HCT116 (cell line): ENCODE data around the gene RAP1GAP2. TPM values are rescaled to one million over a fixed set of nuclear protein-coding genes. Genes with fewer than 3 reads are reported as not detected.

Experiments used
- ATAC-seq: fragments of 200-7000 bp; cut with Tn5 transposase; 2 replicates; pipeline ENCODE4 v1.9.1; 2020; ENCODE audit warnings: mild to moderate bottlenecking, moderate library complexity
- BruUV-seq: library from RNA; stranded (reverse); fragments of 400-500 nt; replicated peaks from 2 replicates; lab custom pipeline; 2021; lab: Mats Ljungman, UMichigan
- CTCF ChIA-PET: fragments of 300-600 bp; sonication (Branson Sonifier 250); formaldehyde crosslinking; loops from one replicate; lab custom pipeline; 2021; ENCODE audit warnings: antibody characterized with exemption; lab: Charles Lee
- POLR2A ChIA-PET: fragments of 300-600, 350-600 bp; sonication (Branson Sonifier 250); formaldehyde crosslinking; loops from one replicate; lab custom pipeline; 2021; ENCODE audit warnings: antibody characterized with exemption; lab: Charles Lee
- RAD21 ChIA-PET, 2 experiments: fragments of 300-600 bp; sonication (Branson Sonifier 250); formaldehyde crosslinking; loops; one replicate each; lab custom pipeline; 2023; ENCODE audit warnings: low total read pairs in 2 of 2; ENCODE audit not compliant: uncharacterized antibody in 2 of 2, unreplicated experiment in 2 of 2, low non-redundant PET in 1 of 2; lab: Charles Lee
- DNase-seq: peaks from one replicate; pipeline ENCODE4 v3.0.0-alpha.2; 2010; ENCODE audit warnings: low read depth, low spot score
- H2AFZ ChIP-seq: fragments of 200-600 bp; shearing (Covaris generic), sonication (generic); 2 replicates; pipeline ENCODE4 v1.6.1; 2017; ENCODE audit warnings: low read depth, mixed run types, mixed read lengths, antibody characterized with exemption, low read length; ENCODE audit not compliant: poor library complexity, severe bottlenecking
- H3K27ac ChIP-seq: 2 replicates; pipeline ENCODE4 v1.5.1; 2012; ENCODE audit warnings: low read depth, low read length
- H3K27me3 ChIP-seq: fragments of 200-600 bp; sonication (generic); 2 replicates; pipeline ENCODE4 v1.6.1; 2016; ENCODE audit warnings: mixed run types, low read length, mixed read lengths; ENCODE audit not compliant: insufficient read depth
- H3K36me3 ChIP-seq, 2 experiments: fragments of 200-500 bp in 1 of 2; fragments of 200-600 bp in 1 of 2; sonication (Bioruptor generic) in 1 of 2; sonication (generic) in 1 of 2; 2 replicates each; pipeline versions ENCODE4 v1.5.1 to v1.6.1; 2014 to 2016; ENCODE audit warnings: low read length in 2 of 2, inconsistent platforms in 1 of 2, mixed read lengths in 1 of 2, mixed run types in 1 of 2; ENCODE audit not compliant: insufficient read depth in 2 of 2, control insufficient read depth in 1 of 2
- H3K4me1 ChIP-seq, 2 experiments: fragments of 200-600 bp in 1 of 2; sonication (generic) in 1 of 2; 2 replicates each; pipeline versions ENCODE4 v1.5.1 to v1.6.1; 2012 to 2017; ENCODE audit warnings: low read length in 2 of 2, inconsistent platforms in 1 of 2, mild to moderate bottlenecking in 1 of 2, mixed read lengths in 1 of 2, mixed run types in 1 of 2, moderate library complexity in 1 of 2; ENCODE audit not compliant: insufficient read depth in 2 of 2, control insufficient read depth in 1 of 2
- H3K4me2 ChIP-seq: fragments of 200-600 bp; sonication (generic); 2 replicates; pipeline ENCODE4 v1.6.1; 2017; ENCODE audit warnings: mixed run types, low read length, mixed read lengths
- H3K4me3 ChIP-seq, 2 experiments: fragments of 200-600 bp in 1 of 2; sonication (generic) in 1 of 2; replicated peaks in 1 of 2; 2 replicates each; pipeline ENCODE4 v1.5.1; 2011 to 2016; ENCODE audit warnings: low read length in 2 of 2, control low read depth in 1 of 2, low read depth in 1 of 2, mild to moderate bottlenecking in 1 of 2, mixed read lengths in 1 of 2, mixed run types in 1 of 2
- H3K79me2 ChIP-seq: fragments of 200-600 bp; sonication (generic); 2 replicates; pipeline ENCODE4 v1.6.1; 2017; ENCODE audit warnings: mild to moderate bottlenecking, mixed run types, low read length, moderate library complexity, mixed read lengths; ENCODE audit not compliant: insufficient read depth
- H3K9ac ChIP-seq: fragments of 200-600 bp; sonication (generic); 2 replicates; pipeline ENCODE4 v1.6.1; 2016; ENCODE audit warnings: low read length, mixed read lengths
- H3K9me2 ChIP-seq: fragments of 200-600 bp; sonication (generic), shearing (Covaris generic); 2 replicates; pipeline ENCODE4 v1.6.1; 2017; ENCODE audit warnings: mixed run types, mild to moderate bottlenecking, moderate library complexity; ENCODE audit not compliant: insufficient read depth
- H3K9me3 ChIP-seq, 2 experiments: fragments of 200-500 bp in 1 of 2; fragments of 200-600 bp in 1 of 2; sonication (Bioruptor generic) in 1 of 2; sonication (generic) in 1 of 2; 2 replicates each; pipeline ENCODE4 v1.6.1; 2014 to 2017; ENCODE audit warnings: low read length in 2 of 2, mixed read lengths in 2 of 2, inconsistent platforms in 1 of 2, low read depth in 1 of 2, mild to moderate bottlenecking in 1 of 2, mixed run types in 1 of 2, moderate library complexity in 1 of 2; ENCODE audit not compliant: control insufficient read depth in 1 of 2, insufficient read depth in 1 of 2
- H4K20me1 ChIP-seq: fragments of 200-600 bp; sonication (generic), shearing (Covaris generic); 2 replicates; pipeline ENCODE4 v1.6.1; 2017; ENCODE audit warnings: mixed run types, mild to moderate bottlenecking, moderate library complexity; ENCODE audit not compliant: insufficient read depth
- CEBPB ChIP-seq: IDR thresholded peaks from 2 replicates; pipeline ENCODE4 v1.6.1; 2012; ENCODE audit warnings: low read depth
- CTCF ChIP-seq, 3 experiments: fragments of 200-600 bp in 1 of 3; sonication (generic) in 1 of 3; IDR thresholded peaks in 2 of 3; conservative IDR thresholded peaks in 1 of 3; 2 replicates each; pipeline ENCODE4 v1.5.1; 2012 to 2017; ENCODE audit warnings: low read depth in 2 of 3, low read length in 2 of 3, antibody characterized with exemption in 1 of 3, borderline replicate concordance in 1 of 3, control low read depth in 1 of 3, mild to moderate bottlenecking in 1 of 3, mixed read lengths in 1 of 3, mixed run types in 1 of 3, moderate library complexity in 1 of 3; ENCODE audit not compliant: insufficient read depth in 1 of 3
- EGR1 ChIP-seq: IDR thresholded peaks from 2 replicates; pipeline ENCODE4 v1.6.1; 2012; ENCODE audit warnings: low read depth
- ELF1 ChIP-seq: IDR thresholded peaks from 2 replicates; pipeline ENCODE4 v1.6.1; 2012; ENCODE audit warnings: low read depth, borderline replicate concordance
- EZH2phosphoT487 ChIP-seq: fragments of 200-600 bp; IDR thresholded peaks from 2 replicates; pipeline ENCODE4 v1.6.1; 2018; ENCODE audit warnings: antibody characterized with exemption, borderline replicate concordance
- FOSL1 ChIP-seq: IDR thresholded peaks from 2 replicates; pipeline ENCODE4 v1.6.1; 2012; ENCODE audit warnings: low read depth
- JUND ChIP-seq: IDR thresholded peaks from 2 replicates; pipeline ENCODE4 v1.6.1; 2012
- POLR2A ChIP-seq: IDR thresholded peaks from 2 replicates; pipeline ENCODE4 v1.7.0; 2011; ENCODE audit warnings: borderline replicate concordance; ENCODE audit not compliant: insufficient read depth, insufficient read length; ENCODE audit errors: extremely low read depth
- POLR2AphosphoS5 ChIP-seq: IDR thresholded peaks from 2 replicates; pipeline ENCODE4 v1.6.1; 2011; ENCODE audit warnings: mild to moderate bottlenecking, low read depth, low read length, moderate library complexity
- RAD21 ChIP-seq: IDR thresholded peaks from 2 replicates; pipeline ENCODE4 v1.6.1; 2012; ENCODE audit warnings: low read depth, mild to moderate bottlenecking
- REST ChIP-seq: IDR thresholded peaks from 2 replicates; pipeline ENCODE4 v1.6.1; 2012; ENCODE audit warnings: low read depth
- SIN3A ChIP-seq: IDR thresholded peaks from 2 replicates; pipeline ENCODE4 v1.6.1; 2012; ENCODE audit warnings: low read depth
- SP1 ChIP-seq: IDR thresholded peaks from 2 replicates; pipeline ENCODE4 v1.6.1; 2012; ENCODE audit warnings: low read depth
- SRF ChIP-seq: IDR thresholded peaks from 2 replicates; pipeline ENCODE4 v1.6.1; 2012; ENCODE audit warnings: low read depth
- TCF7L2 ChIP-seq: IDR thresholded peaks from 2 replicates; pipeline ENCODE4 v1.7.0; 2011; ENCODE audit warnings: borderline replicate concordance, inconsistent platforms; ENCODE audit not compliant: insufficient read depth, insufficient read length; ENCODE audit errors: extremely low read depth
- YY1 ChIP-seq: IDR thresholded peaks from 2 replicates; pipeline ENCODE4 v1.6.1; 2011; ENCODE audit warnings: low read length, low read depth, moderate library complexity, mild to moderate bottlenecking; ENCODE audit not compliant: insufficient replicate concordance; ENCODE audit errors: extremely low read depth
- ZBTB33 ChIP-seq: IDR thresholded peaks from 2 replicates; pipeline ENCODE4 v1.6.1; 2011; ENCODE audit warnings: mild to moderate bottlenecking, low read length, moderate library complexity; ENCODE audit not compliant: insufficient replicate concordance; ENCODE audit errors: extremely low read depth
- ZNF274 ChIP-seq: fragments of 200-500 bp; sonication (Bioruptor generic); IDR thresholded peaks from 2 replicates; pipeline ENCODE4 v1.6.1; 2014; ENCODE audit warnings: mild to moderate bottlenecking, low read depth, low read length, inconsistent platforms
- intact Hi-C: fragments of 100-400 bp; cut with micrococcal nuclease; formaldehyde crosslinking; loops from 2 replicates; pipeline ENCODE4 v1.10.0; 2022
- total RNA-seq: library from RNA; stranded (reverse); gene quantifications from one replicate; pipeline ENCODE4 v1.2.1, GENCODE V29; 2021; ENCODE audit not compliant: unreplicated experiment

Gene RAP1GAP2
- total RNA-seq, 1 experiment from 2014 or later, result 54.6 TPM

- Histone ChIP-seq H3K79me2 (no peaks in the 10 kb centered on the region), H3K27ac (no peak overlapping the region), H3K36me3 (no peaks in the 10 kb centered on the region), H3K9me2 (no peaks in the 10 kb centered on the region), H2AFZ (no peak overlapping the region), H3K9ac (no peak overlapping the region), H3K9me3 (no peaks in the 10 kb centered on the region), H3K4me2 (no peak overlapping the region), H3K27me3 (no peaks in the 10 kb centered on the region), H4K20me1 (no peaks in the 10 kb centered on the region), H3K4me1 (no peaks in the 10 kb centered on the region), H3K4me3 (no peak overlapping the region)
- no peak for DNase-seq
- BruUV-seq, result no TSS peak
- intact Hi-C loops, result no loop called here
- ChIA-PET CTCF (interaction anchor here (1.8 kb wide), 1 partner anchor 9 kb away, joined by 4 read pairs; no protein-coding TSS in a partner anchor), POLR2A (no interaction called here), RAD21 (no interaction called here)
- no peak for ATAC-seq
- no peak for TF ChIP-seq ELF1
- TF ChIP-seq RAD21, result no peak
- TF ChIP-seq FOSL1, result no peak
- TF ChIP-seq EGR1, result no peak
- TF ChIP-seq CTCF (IDR thresholded peaks at IDR 0.05 in 2 of 3, conservative IDR thresholded peaks at IDR 0.05 in 1 of 3; ENCODE audit: borderline replicate concordance in 1 of 3, insufficient read depth in 1 of 3, low read depth in 2 of 3, low read length in 2 of 3), result no peak
- TF ChIP-seq POLR2A, result no peak
- TF ChIP-seq SRF, result no peak
- no peak for TF ChIP-seq REST
- no peak for TF ChIP-seq POLR2AphosphoS5
- TF ChIP-seq ZNF274, result no peak
- TF ChIP-seq SP1, result no peak
- no peak for TF ChIP-seq YY1
- no peak for TF ChIP-seq CEBPB
- TF ChIP-seq EZH2phosphoT487, result no peak
- no peak for TF ChIP-seq TCF7L2
- TF ChIP-seq JUND, result no peak
- no peak for TF ChIP-seq SIN3A
- no peak for TF ChIP-seq ZBTB33
Measured at GRCh38 chr17:2798188-2798587, 1.9 kb downstream of the RAP1GAP2 start.
